ENCODE measurements around the gene SCYGR4. TPM values are rescaled to one million over a fixed set of nuclear protein-coding genes. Genes with fewer than 3 reads are reported as not detected.

Gene SCYGR4
- total RNA-seq, 1 donor from 2014 or later: not detected

Other genes starting within 250 kb of the SCYGR4 start
- not detected in 2 replicates for gene TM4SF20, start 238.2 kb upstream of the SCYGR4 start, total RNA-seq
- gene SCYGR1, start 229.5 kb upstream of the SCYGR4 start, total RNA-seq: not detected in 2 replicates
- gene AGFG1, start 145.3 kb upstream of the SCYGR4 start, total RNA-seq: 45.9 and 74.0 TPM in 2 replicates
- not detected in 2 replicates for gene SCYGR2, start 18.6 kb upstream of the SCYGR4 start, total RNA-seq
- gene SCYGR3, start 2.7 kb upstream of the SCYGR4 start, total RNA-seq: not detected in 2 replicates
- gene SCYGR5, start 49.3 kb downstream of the SCYGR4 start, total RNA-seq: not detected in 2 replicates
- gene SLC19A3, start 100.5 kb downstream of the SCYGR4 start, total RNA-seq: 0.14 TPM in 1 of 2 replicates, not detected in the other
- not detected in 2 replicates for gene SCYGR6, start 107.3 kb downstream of the SCYGR4 start, total RNA-seq
- gene SCYGR7, start 110.8 kb downstream of the SCYGR4 start, total RNA-seq: not detected in 2 replicates
- gene SCYGR8, start 128.4 kb downstream of the SCYGR4 start, total RNA-seq: not detected in 2 replicates
- 0.65 and 1.0 TPM in 2 replicates for gene CCL20, start 196.3 kb downstream of the SCYGR4 start, total RNA-seq